CD14-positive monocyte (primary cell): ENCODE measurements around the gene MACROD2. TPM values are rescaled to one million over a fixed set of nuclear protein-coding genes. Genes with fewer than 3 reads are reported as not detected.

Experiments
- DNase-seq, 3 donors: peaks; one replicate each; pipeline ENCODE4 v3.0.0-alpha.2; 2011 to 2022
- H2AFZ ChIP-seq: 2 replicates; pipeline ENCODE4 v1.6.0; 2012; ENCODE audit warnings: mild to moderate bottlenecking, low read depth, low read length, inconsistent platforms; ENCODE audit not compliant: insufficient read depth, poor library complexity, severe bottlenecking
- H3K27ac ChIP-seq, 2 donors: 1 replicate in 1 of 2; 2 replicates in 1 of 2; pipeline ENCODE4 v1.5.1; 2012 to 2013; ENCODE audit warnings: low read length in 2 of 2, control low read depth in 1 of 2, inconsistent platforms in 1 of 2, low read depth in 1 of 2, mild to moderate bottlenecking in 1 of 2
- H3K27me3 ChIP-seq, 2 donors: one replicate each; pipeline versions ENCODE4 v1.6.0 to v1.6.1; 2011 to 2013; ENCODE audit warnings: low read length in 2 of 2; ENCODE audit not compliant: control insufficient read depth in 2 of 2, insufficient read depth in 2 of 2
- H3K36me3 ChIP-seq, 2 donors: replicated peaks in 1 of 2; 1 replicate in 1 of 2; 2 replicates in 1 of 2; pipeline versions ENCODE4 v1.5.1 to v1.6.1; 2012 to 2013; ENCODE audit warnings: low read length in 2 of 2, control low read depth in 1 of 2, inconsistent platforms in 1 of 2, mild to moderate bottlenecking in 1 of 2; ENCODE audit not compliant: insufficient read depth in 2 of 2, control insufficient read depth in 1 of 2
- H3K4me1 ChIP-seq, 2 donors: 1 replicate in 1 of 2; 2 replicates in 1 of 2; pipeline versions ENCODE4 v1.5.1 to v1.6.1; 2012 to 2013; ENCODE audit warnings: low read length in 2 of 2, control low read depth in 1 of 2, inconsistent platforms in 1 of 2, mild to moderate bottlenecking in 1 of 2, moderate library complexity in 1 of 2; ENCODE audit not compliant: insufficient read depth in 2 of 2, control insufficient read depth in 1 of 2
- H3K4me2 ChIP-seq: replicated peaks from 2 replicates; pipeline ENCODE3; 2012; ENCODE audit warnings: low read length, moderate library complexity, mild to moderate bottlenecking; ENCODE audit not compliant: poor library complexity, severe bottlenecking; ENCODE audit errors: extremely low read depth
- H3K4me3 ChIP-seq, 3 experiments: fragments of 200-600 bp in 1 of 3; sonication (generic) in 1 of 3; replicated peaks in 1 of 3; 1 replicate in 2 of 3; 2 replicates in 1 of 3; pipeline ENCODE4 v1.5.1; 2011 to 2013; ENCODE audit warnings: low read length in 3 of 3, mild to moderate bottlenecking in 3 of 3, control low read depth in 2 of 3, low read depth in 2 of 3, inconsistent platforms in 1 of 3, moderate library complexity in 1 of 3
- H3K79me2 ChIP-seq: 2 replicates; pipeline ENCODE4 v1.6.0; 2012; ENCODE audit warnings: mild to moderate bottlenecking, control low read depth, inconsistent platforms, low read length, moderate library complexity; ENCODE audit not compliant: insufficient read depth
- H3K9ac ChIP-seq: 2 replicates; pipeline ENCODE4 v1.6.0; 2017; ENCODE audit warnings: low read length, mild to moderate bottlenecking; ENCODE audit not compliant: insufficient read depth, poor library complexity, severe bottlenecking
- H3K9me3 ChIP-seq, 2 donors: replicated peaks in 1 of 2; 1 replicate in 1 of 2; 2 replicates in 1 of 2; pipeline versions ENCODE4 v1.5.1 to v1.6.1; 2012 to 2013; ENCODE audit warnings: low read length in 2 of 2, control low read depth in 1 of 2; ENCODE audit not compliant: control insufficient read depth in 1 of 2, insufficient read depth in 1 of 2
- H4K20me1 ChIP-seq: 2 replicates; pipeline ENCODE4 v1.6.0; 2012; ENCODE audit warnings: mild to moderate bottlenecking, low read length, control low read depth, moderate library complexity; ENCODE audit not compliant: insufficient read depth
- H3K27ac Mint-ChIP-seq, 7 donors: one replicate each; pipeline ENCODE4 v1.8.0; 2020; ENCODE audit warnings: mild to moderate bottlenecking in 7 of 7, mixed read lengths in 7 of 7, moderate library complexity in 6 of 7, inconsistent platforms in 2 of 7
- H3K27me3 Mint-ChIP-seq, 3 donors: one replicate each; pipeline ENCODE4 v1.8.0; 2021 to 2022; ENCODE audit warnings: low read depth in 3 of 3, mild to moderate bottlenecking in 3 of 3, mixed read lengths in 3 of 3, moderate library complexity in 3 of 3, inconsistent platforms in 1 of 3
- H3K36me3 Mint-ChIP-seq, 2 donors: one replicate each; pipeline ENCODE4 v1.8.0; 2020; ENCODE audit warnings: mixed read lengths in 2 of 2, inconsistent platforms in 1 of 2, mild to moderate bottlenecking in 1 of 2
- H3K4me1 Mint-ChIP-seq: one replicate; pipeline ENCODE4 v1.8.0; 2020; ENCODE audit warnings: mild to moderate bottlenecking, mixed read lengths
- H3K4me3 Mint-ChIP-seq, 2 donors: one replicate each; pipeline ENCODE4 v1.8.0; 2020; ENCODE audit warnings: mild to moderate bottlenecking in 2 of 2, mixed read lengths in 2 of 2, moderate library complexity in 1 of 2
- H3K9me3 Mint-ChIP-seq, 7 donors: one replicate each; pipeline ENCODE4 v1.8.0; 2020 to 2022; ENCODE audit warnings: mixed read lengths in 7 of 7, mild to moderate bottlenecking in 6 of 7, moderate library complexity in 6 of 7, inconsistent platforms in 2 of 7
- WGBS: methylation state at CpG from one replicate; pipeline ENCODE4 v1.1.5; 2013; ENCODE audit warnings: missing lambda C conversion rate; ENCODE audit not compliant: insufficient coverage; 5-methylcytosine and 5-hydroxymethylcytosine counted together
- intact Hi-C, 2 donors: fragments of 100-400 bp; cut with micrococcal nuclease; formaldehyde crosslinking; loops; one replicate each; pipeline versions ENCODE4 v1.15.0 to v1.15.1; 2023
- polyA plus RNA-seq, 3 donors: library from polyadenylated mRNA; depleted of rRNA in 1 of 3; unstranded in 2 of 3; stranded (reverse) in 1 of 3; fragments of 300-500 nt in 2 of 3; fragments of >200 nt in 1 of 3; fragmentation: Illumina TruSeq in 2 of 3; gene quantifications; 1 replicate in 2 of 3; 2 replicates in 1 of 3; pipeline ENCODE4 v1.2.3, GENCODE V29; 2012 to 2021
- TF ChIP-seq, protein P1 (sequence below): fragments of 200-600 bp; IDR thresholded peaks from one replicate; pipeline ENCODE4 v1.8.0; 2022; ENCODE audit warnings: antibody characterized with exemption, mild to moderate bottlenecking

Gene MACROD2
- polyA plus RNA-seq, 3 donors: 0.23 TPM; not detected in 2

DNA sequence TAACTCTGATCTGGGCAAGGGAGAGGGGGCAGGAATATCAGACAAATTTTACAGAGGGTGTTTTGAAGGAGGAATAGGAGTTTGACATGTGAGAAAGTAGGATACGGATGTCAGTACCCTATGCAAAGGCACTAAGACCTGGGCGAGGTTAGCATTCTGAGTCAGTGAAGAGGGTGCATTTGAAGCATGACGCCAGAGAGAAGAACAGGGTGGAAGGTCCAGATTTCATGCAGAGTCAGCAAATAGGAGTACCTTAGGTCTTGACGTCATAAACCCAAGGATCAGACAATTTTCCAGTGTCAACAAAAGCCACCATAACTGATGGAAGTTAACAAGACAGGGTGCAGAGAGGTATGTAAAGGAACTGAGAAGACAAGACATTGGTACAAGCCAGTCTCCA, 1738.7 kb downstream of the MACROD2 start:
- Histone ChIP-seq H3K9me3 (peaks cover 6% of the 10 kb centered on the region in 2 donors), H3K4me3 (no peak overlapping the region), H3K79me2 (no peaks in the 10 kb centered on the region), H3K4me2 (no peak overlapping the region), H4K20me1 (no peaks in the 10 kb centered on the region), H2AFZ (no peak overlapping the region), H3K27me3 (no peaks in the 10 kb centered on the region), H3K4me1 (no peaks in the 10 kb centered on the region), H3K36me3 (no peaks in the 10 kb centered on the region), H3K27ac (no peak overlapping the region), H3K9ac (no peak overlapping the region)
- Mint-ChIP-seq H3K27ac (no peak overlapping the region), H3K4me1 (no peaks in the 10 kb centered on the region), H3K9me3 (peaks cover 0 to 10% (median 6%) of the 10 kb centered on the region in 7 donors), H3K27me3 (no peaks in the 10 kb centered on the region), H3K36me3 (no peaks in the 10 kb centered on the region), H3K4me3 (no peak overlapping the region)
- intact Hi-C loops: no loop called here
- TF ChIP-seq, protein P1, sequence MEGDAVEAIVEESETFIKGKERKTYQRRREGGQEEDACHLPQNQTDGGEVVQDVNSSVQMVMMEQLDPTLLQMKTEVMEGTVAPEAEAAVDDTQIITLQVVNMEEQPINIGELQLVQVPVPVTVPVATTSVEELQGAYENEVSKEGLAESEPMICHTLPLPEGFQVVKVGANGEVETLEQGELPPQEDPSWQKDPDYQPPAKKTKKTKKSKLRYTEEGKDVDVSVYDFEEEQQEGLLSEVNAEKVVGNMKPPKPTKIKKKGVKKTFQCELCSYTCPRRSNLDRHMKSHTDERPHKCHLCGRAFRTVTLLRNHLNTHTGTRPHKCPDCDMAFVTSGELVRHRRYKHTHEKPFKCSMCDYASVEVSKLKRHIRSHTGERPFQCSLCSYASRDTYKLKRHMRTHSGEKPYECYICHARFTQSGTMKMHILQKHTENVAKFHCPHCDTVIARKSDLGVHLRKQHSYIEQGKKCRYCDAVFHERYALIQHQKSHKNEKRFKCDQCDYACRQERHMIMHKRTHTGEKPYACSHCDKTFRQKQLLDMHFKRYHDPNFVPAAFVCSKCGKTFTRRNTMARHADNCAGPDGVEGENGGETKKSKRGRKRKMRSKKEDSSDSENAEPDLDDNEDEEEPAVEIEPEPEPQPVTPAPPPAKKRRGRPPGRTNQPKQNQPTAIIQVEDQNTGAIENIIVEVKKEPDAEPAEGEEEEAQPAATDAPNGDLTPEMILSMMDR: no peak
- WGBS: 92% methylated on average over 3 of the region's 4 CpGs
- DNase-seq: no peak

DNA sequence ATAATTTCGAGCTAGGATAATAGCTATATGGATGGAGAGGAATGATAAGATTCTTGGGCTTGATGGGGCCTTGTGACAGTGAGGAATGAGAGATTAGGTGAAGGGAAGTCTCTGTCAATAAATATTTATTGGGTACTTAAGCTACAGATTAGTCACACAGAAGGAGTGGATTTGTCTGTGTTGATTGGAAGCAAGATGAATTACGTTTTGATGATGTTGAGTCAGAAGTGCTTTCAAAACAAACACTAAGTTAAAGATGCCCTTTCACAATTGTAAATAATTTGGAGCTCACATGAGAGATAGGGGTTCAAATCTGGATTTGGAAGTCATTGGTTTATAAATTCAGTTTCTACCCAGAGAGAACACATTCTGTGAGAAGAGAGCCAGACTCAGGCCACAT, 1743.7 kb downstream of the MACROD2 start:
- Histone ChIP-seq H3K4me1 (no peaks in the 10 kb centered on the region), H2AFZ (no peak overlapping the region), H3K27me3 (no peaks in the 10 kb centered on the region), H3K9ac (no peak overlapping the region), H3K4me2 (no peak overlapping the region), H3K9me3 (peaks cover 0 to 4% of the 10 kb centered on the region in 2 donors), H3K27ac (no peak overlapping the region), H3K79me2 (no peaks in the 10 kb centered on the region), H3K4me3 (no peak overlapping the region), H3K36me3 (no peaks in the 10 kb centered on the region), H4K20me1 (no peaks in the 10 kb centered on the region)
- H3K4me3 Mint-ChIP-seq: no peak overlapping the region
- intact Hi-C loops: no loop called here
- H3K9me3 Mint-ChIP-seq: peaks cover 0 to 7% (median 3%) of the 10 kb centered on the region in 7 donors
- WGBS: 69% methylated on average over 1 of the region's 2 CpGs
- H3K27ac Mint-ChIP-seq: no peak overlapping the region
- TF ChIP-seq, protein P1: no peak
- no peaks in the 10 kb centered on the region for H3K36me3 Mint-ChIP-seq
- no peaks in the 10 kb centered on the region for H3K4me1 Mint-ChIP-seq
- no peak for DNase-seq
- peaks cover 0 to 2% (median 0%) of the 10 kb centered on the region in 3 donors for H3K27me3 Mint-ChIP-seq
